HG02678 (cell line): ENCODE results near the gene PNPLA6.
"Not testable (repeated sequence)": the region's sequence is repeated elsewhere in the genome, so short reads cannot be mapped to it uniquely, and the experiment has no call there.

Experiments used
- ATAC-seq: cut with Tn5 transposase; IDR thresholded peaks from one replicate; pipeline ENCODE4 v1.9.1; 2021; ENCODE audit warnings: mild to moderate bottlenecking, moderate library complexity; ENCODE audit not compliant: unreplicated experiment

PNPLA6 gene

GRCh38 chr19:7550987-7551761, 15.7 kb downstream of the PNPLA6 start:
- ATAC-seq, result no peak

- no peak for ATAC-seq
These were observed 17.3 kb downstream of the PNPLA6 start for GRCh38 chr19:7552781-7553180.

- no peak for ATAC-seq
These were observed 19.0 kb downstream of the PNPLA6 start for GRCh38 chr19:7554565-7554964.

- no peak for ATAC-seq
These were observed 19.7 kb downstream of the PNPLA6 start for GRCh38 chr19:7554990-7555864.

- no peak for ATAC-seq
These were observed 21.3 kb downstream of the PNPLA6 start for GRCh38 chr19:7556696-7557315.

GRCh38 chr19:7558667-7559066, 23.1 kb downstream of the PNPLA6 start:
- no peak for ATAC-seq

- ATAC-seq, result no peak
These were observed 23.6 kb downstream of the PNPLA6 start for GRCh38 chr19:7559102-7559501.

GRCh38 chr19:7560255-7560654, 24.7 kb downstream of the PNPLA6 start:
- no peak for ATAC-seq

GRCh38 chr19:7561325-7561724, 25.8 kb downstream of the PNPLA6 start:
- ATAC-seq, result no peak

GRCh38 chr19:7562646-7563393, 27.3 kb downstream of the PNPLA6 start:
- ATAC-seq, result no peak

- ATAC-seq, result no peak
These were observed 29.3 kb downstream of the PNPLA6 start for GRCh38 chr19:7564866-7565265.

- no peak for ATAC-seq
These were observed 29.8 kb downstream of the PNPLA6 start for GRCh38 chr19:7565332-7565731.

GRCh38 chr19:7570761-7571160, 35.2 kb downstream of the PNPLA6 start:
- ATAC-seq, result no peak

GRCh38 chr19:7575434-7576040, 40.0 kb downstream of the PNPLA6 start:
- no peak for ATAC-seq

- not testable (repeated sequence) for ATAC-seq
These were observed 41.9 kb downstream of the PNPLA6 start for GRCh38 chr19:7577422-7577821.

GRCh38 chr19:7578127-7578526, 42.6 kb downstream of the PNPLA6 start:
- ATAC-seq, result no peak

GRCh38 chr19:7579182-7579581, 43.7 kb downstream of the PNPLA6 start:
- no peak for ATAC-seq

GRCh38 chr19:7582446-7582845, 46.9 kb downstream of the PNPLA6 start:
- ATAC-seq, result no peak

GRCh38 chr19:7589822-7590221, 54.3 kb downstream of the PNPLA6 start:
- no peak for ATAC-seq

- ATAC-seq, result no peak
These were observed 54.7 kb downstream of the PNPLA6 start for GRCh38 chr19:7590256-7590655.
